Cardiac fibroblast (primary cell): ENCODE measurements around the gene PRKCD.

Source experiments
- DNase-seq, 2 donors: peaks; one replicate each; pipeline versions ENCODE4 v3.0.0 to v3.0.0-alpha.2; 2010; ENCODE audit warnings: low read depth in 2 of 2
- H3K4me3 ChIP-seq, 2 donors: replicated peaks in 1 of 2; 1 replicate in 1 of 2; 2 replicates in 1 of 2; pipeline ENCODE4 v1.5.1; 2011; ENCODE audit warnings: low read depth in 2 of 2, low read length in 2 of 2, mild to moderate bottlenecking in 2 of 2, moderate library complexity in 1 of 2
- TF ChIP-seq, protein P1 (sequence below): IDR thresholded peaks from one replicate; pipeline ENCODE4 v1.5.1; 2011; ENCODE audit warnings: low read depth, mild to moderate bottlenecking, low read length, inconsistent platforms

The PRKCD gene

GRCh38 chr3:53139906-53140846 is 20.8 kb upstream of the PRKCD start:
- peak in 1 of 2 donors; percentile 31 for DNase-seq
- H3K4me3 ChIP-seq: no peak overlapping the region
- TF ChIP-seq, protein P1, sequence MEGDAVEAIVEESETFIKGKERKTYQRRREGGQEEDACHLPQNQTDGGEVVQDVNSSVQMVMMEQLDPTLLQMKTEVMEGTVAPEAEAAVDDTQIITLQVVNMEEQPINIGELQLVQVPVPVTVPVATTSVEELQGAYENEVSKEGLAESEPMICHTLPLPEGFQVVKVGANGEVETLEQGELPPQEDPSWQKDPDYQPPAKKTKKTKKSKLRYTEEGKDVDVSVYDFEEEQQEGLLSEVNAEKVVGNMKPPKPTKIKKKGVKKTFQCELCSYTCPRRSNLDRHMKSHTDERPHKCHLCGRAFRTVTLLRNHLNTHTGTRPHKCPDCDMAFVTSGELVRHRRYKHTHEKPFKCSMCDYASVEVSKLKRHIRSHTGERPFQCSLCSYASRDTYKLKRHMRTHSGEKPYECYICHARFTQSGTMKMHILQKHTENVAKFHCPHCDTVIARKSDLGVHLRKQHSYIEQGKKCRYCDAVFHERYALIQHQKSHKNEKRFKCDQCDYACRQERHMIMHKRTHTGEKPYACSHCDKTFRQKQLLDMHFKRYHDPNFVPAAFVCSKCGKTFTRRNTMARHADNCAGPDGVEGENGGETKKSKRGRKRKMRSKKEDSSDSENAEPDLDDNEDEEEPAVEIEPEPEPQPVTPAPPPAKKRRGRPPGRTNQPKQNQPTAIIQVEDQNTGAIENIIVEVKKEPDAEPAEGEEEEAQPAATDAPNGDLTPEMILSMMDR: no peak

- TF ChIP-seq, protein P1: no peak
- no peak overlapping the region for H3K4me3 ChIP-seq
- DNase-seq: peak; percentile 63 to 92
These were observed 19.9 kb upstream of the PRKCD start for GRCh38 chr3:53140847-53141845.

DNA sequence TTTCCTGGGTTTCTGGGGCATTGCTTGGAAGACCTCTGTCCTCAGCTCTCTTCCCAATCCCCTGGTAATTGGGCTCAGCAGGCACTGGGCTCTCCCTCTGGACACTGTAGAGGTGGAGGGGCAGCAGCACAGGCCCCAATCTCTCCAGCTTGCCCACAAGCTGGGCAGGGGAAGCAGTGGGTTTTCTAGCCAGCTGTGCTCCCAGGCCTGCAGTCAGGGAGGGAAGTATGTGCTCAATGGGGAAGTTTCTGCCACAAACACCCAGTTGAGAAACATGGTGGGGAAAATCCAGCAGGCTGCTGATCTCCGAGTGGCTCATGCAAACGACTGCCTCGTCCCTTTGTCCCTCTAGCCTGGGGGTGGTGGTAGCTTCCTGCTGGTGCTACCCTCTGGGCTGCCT is 18.0 kb upstream of the PRKCD start:
- no peak for DNase-seq
- TF ChIP-seq, protein P1: no peak
- no peak overlapping the region for H3K4me3 ChIP-seq

DNA sequence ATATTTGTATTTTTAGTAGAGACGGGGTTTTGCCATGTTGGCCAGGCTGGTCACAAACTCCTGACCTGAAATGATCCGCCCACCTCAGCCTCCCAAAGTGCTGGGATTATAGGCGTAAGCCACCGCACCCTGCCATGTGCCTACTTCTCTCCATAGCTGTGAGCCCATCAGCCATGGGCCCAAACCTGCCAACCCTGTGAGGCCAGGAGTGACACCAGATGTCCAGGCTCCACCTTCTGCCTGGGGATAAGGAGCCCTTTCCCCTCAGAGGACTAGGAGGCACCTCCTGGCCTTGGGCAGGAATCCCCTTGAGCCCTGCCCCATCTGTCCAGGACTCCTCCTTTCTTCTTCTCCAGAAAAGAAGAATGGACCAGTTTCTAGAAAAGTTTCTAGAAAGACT is 16.6 kb upstream of the PRKCD start:
- TF ChIP-seq, protein P1: no peak
- no peak for DNase-seq
- H3K4me3 ChIP-seq: no peak overlapping the region

GRCh38 chr3:53144862-53145712 is 15.9 kb upstream of the PRKCD start:
- H3K4me3 ChIP-seq: no peak overlapping the region
- DNase-seq: no peak
- TF ChIP-seq, protein P1: no peak

GRCh38 chr3:53145713-53146080 is 15.3 kb upstream of the PRKCD start:
- no peak overlapping the region for H3K4me3 ChIP-seq
- TF ChIP-seq, protein P1: no peak
- no peak for DNase-seq
